HG03520 (cell line): ENCODE results near the gene RELT.

ENCODE experiments used
- ATAC-seq: cut with Tn5 transposase; IDR thresholded peaks from one replicate; pipeline ENCODE4 v1.9.1; 2021; ENCODE audit warnings: mild to moderate bottlenecking, moderate library complexity; ENCODE audit not compliant: unreplicated experiment

Gene RELT

GRCh38 chr11:73346186-73346935 is 29.8 kb upstream of the RELT start:
- ATAC-seq: no peak

- no peak for ATAC-seq
Observed at GRCh38 chr11:73347067-73347466, 29.1 kb upstream of the RELT start.

GRCh38 chr11:73348838-73349237 is 27.4 kb upstream of the RELT start:
- ATAC-seq: no peak

GRCh38 chr11:73349633-73350032 is 26.6 kb upstream of the RELT start:
- ATAC-seq: no peak

- ATAC-seq: no peak
Observed at GRCh38 chr11:73350908-73351636, 25.1 kb upstream of the RELT start.

- no peak for ATAC-seq
Observed at GRCh38 chr11:73353422-73353821, 22.8 kb upstream of the RELT start.

GRCh38 chr11:73355109-73355508 is 21.1 kb upstream of the RELT start:
- no peak for ATAC-seq

- ATAC-seq: no peak
Observed at GRCh38 chr11:73356979-73357860, 19.0 kb upstream of the RELT start.

- ATAC-seq: no peak
Observed at GRCh38 chr11:73358071-73358470, 18.1 kb upstream of the RELT start.

GRCh38 chr11:73359341-73359740 is 16.9 kb upstream of the RELT start:
- ATAC-seq: no peak

GRCh38 chr11:73359930-73360742 is 16.1 kb upstream of the RELT start:
- no peak for ATAC-seq

- ATAC-seq: no peak
Observed at GRCh38 chr11:73360743-73361369, 15.3 kb upstream of the RELT start.

GRCh38 chr11:73361953-73362776 is 14.0 kb upstream of the RELT start:
- no peak for ATAC-seq

- ATAC-seq: no peak
Observed at GRCh38 chr11:73363147-73363546, 13.1 kb upstream of the RELT start.

- ATAC-seq: no peak
Observed at GRCh38 chr11:73365352-73366264, 10.6 kb upstream of the RELT start.

- no peak for ATAC-seq
Observed at GRCh38 chr11:73366265-73366610, 10.0 kb upstream of the RELT start.

GRCh38 chr11:73366953-73367352 is 9.2 kb upstream of the RELT start:
- no peak for ATAC-seq

- ATAC-seq: no peak
Observed at GRCh38 chr11:73367482-73368024, 8.6 kb upstream of the RELT start.
